ENCODE data around the gene PMAIP1. TPM values are rescaled to one million over a fixed set of nuclear protein-coding genes. Genes with fewer than 3 reads are reported as not detected.

Gene PMAIP1
- total RNA-seq, 1 experiment from 2014 or later = 64.3 TPM

- DNase-seq (ENCODE audit: low spot score) = no peak
Observed at GRCh38 chr18:59912007-59912550, 12.3 kb downstream of the PMAIP1 start.

- DNase-seq (ENCODE audit: low spot score) = no peak
Observed at GRCh38 chr18:59915606-59916005, 15.8 kb downstream of the PMAIP1 start.

GRCh38 chr18:59916746-59917145 is 16.9 kb downstream of the PMAIP1 start:
- no peak for DNase-seq (ENCODE audit: low spot score)

GRCh38 chr18:59917422-59917821 is 17.6 kb downstream of the PMAIP1 start:
- DNase-seq (ENCODE audit: low spot score) = peak; percentile 70

- peak; percentile 87 for DNase-seq (ENCODE audit: low spot score)
Observed at GRCh38 chr18:59918320-59918755, 18.5 kb downstream of the PMAIP1 start.

- no peak for DNase-seq (ENCODE audit: low spot score)
Observed at GRCh38 chr18:59918997-59919396, 19.2 kb downstream of the PMAIP1 start.

GRCh38 chr18:59921384-59921891 is 21.6 kb downstream of the PMAIP1 start:
- DNase-seq (ENCODE audit: low spot score) = no peak

GRCh38 chr18:59923539-59924196 is 23.9 kb downstream of the PMAIP1 start:
- no peak for DNase-seq (ENCODE audit: low spot score)

- DNase-seq (ENCODE audit: low spot score) = no peak
Observed at GRCh38 chr18:59926131-59926530, 26.3 kb downstream of the PMAIP1 start.

- no peak for DNase-seq (ENCODE audit: low spot score)
Observed at GRCh38 chr18:59927246-59927825, 27.5 kb downstream of the PMAIP1 start.

GRCh38 chr18:59928201-59928600 is 28.4 kb downstream of the PMAIP1 start:
- DNase-seq (ENCODE audit: low spot score) = no peak

GRCh38 chr18:59929621-59930295 is 30.0 kb downstream of the PMAIP1 start:
- no peak for DNase-seq (ENCODE audit: low spot score)

GRCh38 chr18:59932401-59932800 is 32.6 kb downstream of the PMAIP1 start:
- no peak for DNase-seq (ENCODE audit: low spot score)

- DNase-seq (ENCODE audit: low spot score) = no peak
Observed at GRCh38 chr18:59938676-59939075, 38.9 kb downstream of the PMAIP1 start.

- DNase-seq (ENCODE audit: low spot score) = no peak
Observed at GRCh38 chr18:59939127-59939526, 39.3 kb downstream of the PMAIP1 start.

GRCh38 chr18:59940068-59940467 is 40.3 kb downstream of the PMAIP1 start:
- no peak for DNase-seq (ENCODE audit: low spot score)

- no peak for DNase-seq (ENCODE audit: low spot score)
Observed at GRCh38 chr18:59941331-59941730, 41.5 kb downstream of the PMAIP1 start.

- DNase-seq (ENCODE audit: low spot score) = no peak
Observed at GRCh38 chr18:59942601-59943000, 42.8 kb downstream of the PMAIP1 start.

- no peak for DNase-seq (ENCODE audit: low spot score)
Observed at GRCh38 chr18:59945544-59945943, 45.7 kb downstream of the PMAIP1 start.

GRCh38 chr18:59950215-59950944 is 50.6 kb downstream of the PMAIP1 start:
- DNase-seq (ENCODE audit: low spot score) = no peak

- DNase-seq (ENCODE audit: low spot score) = no peak
Observed at GRCh38 chr18:59951591-59951990, 51.8 kb downstream of the PMAIP1 start.
